Keratinocyte (primary cell): ENCODE measurements around the gene TAB2. TPM values are rescaled to one million over a fixed set of nuclear protein-coding genes. Genes with fewer than 3 reads are reported as not detected.

ENCODE experiments used
- DNase-seq: peaks from one replicate; pipeline ENCODE4 v3.0.0-alpha.2; 2011; ENCODE audit warnings: low read depth, missing footprints, low spot score
- FAIRE-seq: peaks from 2 replicates; lab custom pipeline; 2011; peaks lifted over from hg19 to GRCh38; lab: Jason Lieb, UNC
- H2AFZ ChIP-seq: 2 replicates; pipeline ENCODE4 v1.6.0; 2012; ENCODE audit warnings: low read length, control low read depth, inconsistent platforms; ENCODE audit not compliant: control insufficient read depth
- H3K27ac ChIP-seq: 2 replicates; pipeline ENCODE4 v1.5.1; 2011; ENCODE audit warnings: low read length; ENCODE audit not compliant: control insufficient read depth, insufficient read depth
- H3K27me3 ChIP-seq: 3 replicates; pipeline ENCODE4 v1.6.0; 2011; ENCODE audit warnings: low read length; ENCODE audit not compliant: control insufficient read depth, insufficient read depth; ENCODE audit errors: extremely low read depth
- H3K36me3 ChIP-seq, 2 experiments: 2 replicates in 1 of 2; 3 replicates in 1 of 2; pipeline ENCODE4 v1.5.1; 2011; ENCODE audit warnings: low read length in 2 of 2, mild to moderate bottlenecking in 1 of 2; ENCODE audit not compliant: control insufficient read depth in 2 of 2, insufficient read depth in 2 of 2; ENCODE audit errors: extremely low read depth in 1 of 2
- H3K4me1 ChIP-seq: 3 replicates; pipeline ENCODE4 v1.5.1; 2011; ENCODE audit warnings: low read length; ENCODE audit not compliant: control insufficient read depth, insufficient read depth; ENCODE audit errors: extremely low read depth
- H3K4me2 ChIP-seq: 3 replicates; pipeline ENCODE4 v1.6.0; 2011; ENCODE audit warnings: low read depth, low read length; ENCODE audit not compliant: control insufficient read depth, insufficient read depth; ENCODE audit errors: extremely low read depth
- H3K4me3 ChIP-seq, 3 experiments: fragments of 200-600 bp in 1 of 3; sonication (generic) in 1 of 3; 2 replicates in 2 of 3; 3 replicates in 1 of 3; pipeline ENCODE4 v1.5.1; 2011 to 2016; ENCODE audit warnings: low read length in 3 of 3, mild to moderate bottlenecking in 3 of 3, control low read depth in 2 of 3, inconsistent platforms in 1 of 3, low read depth in 1 of 3, mixed read lengths in 1 of 3, mixed run types in 1 of 3, moderate library complexity in 1 of 3; ENCODE audit not compliant: control insufficient read depth in 2 of 3, insufficient read depth in 2 of 3; ENCODE audit errors: extremely low read depth in 1 of 3
- H3K79me2 ChIP-seq: 2 replicates; pipeline ENCODE4 v1.6.0; 2012; ENCODE audit warnings: low read length; ENCODE audit not compliant: control insufficient read depth, insufficient read depth
- H3K9ac ChIP-seq: 3 replicates; pipeline ENCODE4 v1.6.0; 2011; ENCODE audit warnings: low read length; ENCODE audit not compliant: control insufficient read depth, insufficient read depth; ENCODE audit errors: extremely low read depth
- H3K9me1 ChIP-seq: 3 replicates; pipeline ENCODE4 v1.6.0; 2011; ENCODE audit warnings: low read length; ENCODE audit not compliant: control insufficient read depth, insufficient read depth; ENCODE audit errors: extremely low read depth
- H3K9me3 ChIP-seq: 2 replicates; pipeline ENCODE4 v1.5.1; 2012; ENCODE audit warnings: low read depth, low read length; ENCODE audit not compliant: control insufficient read depth
- H4K20me1 ChIP-seq: 3 replicates; pipeline ENCODE4 v1.6.0; 2011; ENCODE audit warnings: low read length; ENCODE audit not compliant: control insufficient read depth, insufficient read depth; ENCODE audit errors: extremely low read depth
- EZH2 ChIP-seq: IDR thresholded peaks from one replicate; pipeline ENCODE4 v1.6.1; 2012; ENCODE audit warnings: inconsistent platforms, mild to moderate bottlenecking, low read length, moderate library complexity
- dilution Hi-C: fragments of 300-500 bp; cut with MboI; formaldehyde crosslinking; loops from one replicate; pipeline ENCODE4 v1.7.0; 2020; ENCODE audit warnings: low sequenced_read_pairs; ENCODE audit not compliant: extremely low pct_ligation_motif_present
- polyA plus RNA-seq, 5 experiments: library from polyadenylated mRNA; depleted of rRNA in 3 of 5; stranded (reverse) in 3 of 5; stranded (forward) in 1 of 5; unstranded in 1 of 5; fragments of >200 nt; gene quantifications; 1 replicate in 1 of 5; 2 replicates in 3 of 5; 3 replicates in 1 of 5; pipeline versions ENCODE4 v1.2.1 to v1.2.3, GENCODE V29; 2011 to 2012; ENCODE audit warnings: missing spikeins in 2 of 5, low read depth in 1 of 5, low replicate concordance in 1 of 5
- TF ChIP-seq, protein P1 (sequence below), 3 experiments: IDR thresholded peaks in 1 of 3; conservative IDR thresholded peaks in 1 of 3; optimal IDR thresholded peaks in 1 of 3; 2 replicates in 2 of 3; 3 replicates in 1 of 3; pipeline versions ENCODE3 to v1.5.1; 2011; ENCODE audit warnings: low read length in 3 of 3, mild to moderate bottlenecking in 3 of 3, moderate library complexity in 2 of 3, control low read depth in 1 of 3, inconsistent platforms in 1 of 3; ENCODE audit not compliant: insufficient read depth in 2 of 3; ENCODE audit errors: extremely low read depth in 1 of 3

The TAB2 gene
- polyA plus RNA-seq, 1 donor (not counting 4 experiments of a cell fraction or from before 2014, with no cell fraction given) = 47.5 TPM

DNA sequence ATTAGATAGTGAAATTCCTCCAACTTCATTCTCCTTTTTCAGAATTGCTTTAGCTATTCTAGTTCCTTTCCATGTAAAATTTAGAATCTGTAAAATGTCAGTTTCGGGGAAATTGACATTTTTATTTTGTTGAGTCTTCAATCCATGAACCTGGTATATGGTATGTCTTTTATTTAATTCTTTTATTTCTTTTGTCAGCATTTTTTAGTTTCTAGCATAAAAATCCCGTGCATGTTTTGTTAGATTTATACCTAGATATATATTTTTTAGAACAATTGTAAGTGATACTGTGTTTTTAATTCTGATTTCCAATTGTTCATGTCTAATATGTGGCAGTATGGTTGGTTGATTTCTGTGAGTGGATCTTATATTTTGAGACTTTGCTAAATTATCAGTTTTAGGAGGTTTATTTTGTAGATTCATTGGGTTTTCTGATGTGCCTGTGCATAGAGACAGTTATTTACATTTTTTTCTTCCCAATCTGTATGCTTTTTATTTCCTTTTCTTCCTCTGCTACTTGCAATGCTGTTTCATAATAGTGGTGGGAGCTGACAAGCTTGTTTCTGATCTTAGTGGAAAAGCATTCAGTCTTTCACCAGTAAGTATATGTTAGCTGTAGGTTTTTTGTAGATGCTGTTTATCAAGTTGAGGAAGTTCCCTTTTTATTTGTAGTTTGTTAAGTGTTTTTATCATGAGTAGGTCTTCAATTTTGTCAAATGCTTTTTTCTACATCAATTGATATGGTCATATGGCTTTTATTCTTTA, 13.7 kb downstream of the TAB2 start:
- Histone ChIP-seq H3K4me3 (no peak overlapping the region), H3K9me3 (no peaks in the 10 kb centered on the region), H3K4me2 (no peak overlapping the region), H3K4me1 (peaks cover 45% of the 10 kb centered on the region), H3K27me3 (no peaks in the 10 kb centered on the region), H3K9ac (no peak overlapping the region), H3K36me3 (no peaks in the 10 kb centered on the region), H4K20me1 (no peaks in the 10 kb centered on the region), H2AFZ (no peak overlapping the region), H3K9me1 (peaks cover 5% of the 10 kb centered on the region), H3K79me2 (peaks cover 86% of the 10 kb centered on the region), H3K27ac (no peak overlapping the region)
- no peak for FAIRE-seq
- TF ChIP-seq EZH2 = no peak
- TF ChIP-seq, protein P1, sequence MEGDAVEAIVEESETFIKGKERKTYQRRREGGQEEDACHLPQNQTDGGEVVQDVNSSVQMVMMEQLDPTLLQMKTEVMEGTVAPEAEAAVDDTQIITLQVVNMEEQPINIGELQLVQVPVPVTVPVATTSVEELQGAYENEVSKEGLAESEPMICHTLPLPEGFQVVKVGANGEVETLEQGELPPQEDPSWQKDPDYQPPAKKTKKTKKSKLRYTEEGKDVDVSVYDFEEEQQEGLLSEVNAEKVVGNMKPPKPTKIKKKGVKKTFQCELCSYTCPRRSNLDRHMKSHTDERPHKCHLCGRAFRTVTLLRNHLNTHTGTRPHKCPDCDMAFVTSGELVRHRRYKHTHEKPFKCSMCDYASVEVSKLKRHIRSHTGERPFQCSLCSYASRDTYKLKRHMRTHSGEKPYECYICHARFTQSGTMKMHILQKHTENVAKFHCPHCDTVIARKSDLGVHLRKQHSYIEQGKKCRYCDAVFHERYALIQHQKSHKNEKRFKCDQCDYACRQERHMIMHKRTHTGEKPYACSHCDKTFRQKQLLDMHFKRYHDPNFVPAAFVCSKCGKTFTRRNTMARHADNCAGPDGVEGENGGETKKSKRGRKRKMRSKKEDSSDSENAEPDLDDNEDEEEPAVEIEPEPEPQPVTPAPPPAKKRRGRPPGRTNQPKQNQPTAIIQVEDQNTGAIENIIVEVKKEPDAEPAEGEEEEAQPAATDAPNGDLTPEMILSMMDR (optimal IDR thresholded peaks at IDR 0.05 in 1 of 3, IDR thresholded peaks at IDR 0.05 in 1 of 3, conservative IDR thresholded peaks at IDR 0.05 in 1 of 3; ENCODE audit: extremely low read depth in 1 of 3, insufficient read depth in 2 of 3, low read length in 3 of 3) = no peak
- dilution Hi-C loops = no loop called here
- no peak for DNase-seq

DNA sequence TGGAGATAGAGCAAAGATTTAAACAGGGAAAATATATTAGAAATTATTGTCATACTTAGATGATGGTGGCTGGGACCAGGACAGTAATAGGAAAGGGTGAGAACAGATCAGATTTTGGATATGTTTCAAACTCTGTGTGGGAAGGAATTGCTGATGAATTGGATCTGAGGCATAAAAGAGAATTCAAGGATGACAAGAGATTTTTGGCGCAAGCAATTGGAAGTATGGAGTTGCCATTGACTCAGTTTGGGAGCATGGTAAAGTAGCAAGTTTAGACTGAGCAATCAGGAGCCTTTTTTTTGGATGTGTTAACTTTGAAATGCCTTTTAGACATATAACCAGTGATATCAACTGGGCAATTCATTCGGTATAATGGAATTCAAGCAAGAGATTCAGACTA, 14.4 kb downstream of the TAB2 start:
- DNase-seq (no peak), FAIRE-seq (no peak)
- peaks cover 86% of the 10 kb centered on the region for H3K79me2 ChIP-seq
- no peak overlapping the region for H3K9ac ChIP-seq
- H3K27ac ChIP-seq = no peak overlapping the region
- H3K4me1 ChIP-seq = peaks cover 51% of the 10 kb centered on the region
- H3K9me1 ChIP-seq = peaks cover 5% of the 10 kb centered on the region
- H3K4me3 ChIP-seq = no peak overlapping the region
- no peak overlapping the region for H2AFZ ChIP-seq
- TF ChIP-seq EZH2 = no peak
- TF ChIP-seq, protein P1 (optimal IDR thresholded peaks at IDR 0.05 in 1 of 3, IDR thresholded peaks at IDR 0.05 in 1 of 3, conservative IDR thresholded peaks at IDR 0.05 in 1 of 3; ENCODE audit: extremely low read depth in 1 of 3, insufficient read depth in 2 of 3, low read length in 3 of 3) = no peak
- H3K27me3 ChIP-seq = no peaks in the 10 kb centered on the region
- H4K20me1 ChIP-seq = no peaks in the 10 kb centered on the region
- dilution Hi-C loops = no loop called here
- no peaks in the 10 kb centered on the region for H3K36me3 ChIP-seq
- no peak overlapping the region for H3K4me2 ChIP-seq
- H3K9me3 ChIP-seq = no peaks in the 10 kb centered on the region
